ENCODE measurements around the gene MRPS10.
"Not testable (repeated sequence)": the region's sequence is repeated elsewhere in the genome, so short reads cannot be mapped to it uniquely, and the experiment has no call there.

The MRPS10 gene

DNA sequence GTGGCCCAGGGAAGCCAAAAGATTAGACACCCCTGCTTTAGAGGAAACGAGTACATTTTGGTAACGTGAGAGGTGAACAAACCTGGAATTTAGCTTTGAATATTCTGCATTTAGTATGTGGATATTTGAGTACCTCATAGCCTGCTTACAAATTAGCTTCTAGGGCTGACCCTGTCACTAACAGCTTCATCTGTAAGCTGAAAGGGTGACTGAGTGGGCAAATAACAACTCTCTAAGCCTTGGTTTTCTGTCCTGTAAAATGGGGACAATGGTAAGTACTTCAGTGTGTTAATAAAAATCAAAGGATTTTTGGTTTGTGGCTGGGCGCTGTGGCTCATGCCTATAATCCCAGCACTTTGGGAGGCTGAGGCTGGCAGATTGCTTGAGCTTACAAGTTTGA is 14.5 kb downstream of the MRPS10 start:
- H3K27ac ChIP-seq = no peak overlapping the region
- no peak for TF ChIP-seq CTCF (conservative IDR thresholded peaks at IDR 0.05)

- not testable (repeated sequence) for H3K27ac ChIP-seq
These were observed 15.3 kb downstream of the MRPS10 start for GRCh38 chr6:42202131-42202915.

GRCh38 chr6:42201382-42201781 is 16.3 kb downstream of the MRPS10 start:
- TF ChIP-seq CTCF (conservative IDR thresholded peaks at IDR 0.05) = no peak
- H3K27ac ChIP-seq = no peak overlapping the region

GRCh38 chr6:42200035-42200434 is 17.6 kb downstream of the MRPS10 start:
- H3K27ac ChIP-seq = no peak overlapping the region
- TF ChIP-seq CTCF (conservative IDR thresholded peaks at IDR 0.05) = no peak

GRCh38 chr6:42199106-42199981 is 18.3 kb downstream of the MRPS10 start:
- H3K27ac ChIP-seq = no peak overlapping the region
- no peak for TF ChIP-seq CTCF (conservative IDR thresholded peaks at IDR 0.05)

- H3K27ac ChIP-seq = no peak overlapping the region
- no peak for TF ChIP-seq CTCF (conservative IDR thresholded peaks at IDR 0.05)
These were observed 19.9 kb downstream of the MRPS10 start for GRCh38 chr6:42197555-42198362.

GRCh38 chr6:42195415-42195814 is 22.2 kb downstream of the MRPS10 start:
- no peak for TF ChIP-seq CTCF (conservative IDR thresholded peaks at IDR 0.05)
- no peak overlapping the region for H3K27ac ChIP-seq
